Measurements from ENCODE around the gene AXL. TPM values are rescaled to one million over a fixed set of nuclear protein-coding genes. Genes with fewer than 3 reads are reported as not detected.

AXL gene
- total and polyA plus RNA-seq, 2 of the 8 experiments (the other 6 are each of a cell fraction or from before 2014, with no cell fraction given): 35.3 to 51.0 TPM

DNA sequence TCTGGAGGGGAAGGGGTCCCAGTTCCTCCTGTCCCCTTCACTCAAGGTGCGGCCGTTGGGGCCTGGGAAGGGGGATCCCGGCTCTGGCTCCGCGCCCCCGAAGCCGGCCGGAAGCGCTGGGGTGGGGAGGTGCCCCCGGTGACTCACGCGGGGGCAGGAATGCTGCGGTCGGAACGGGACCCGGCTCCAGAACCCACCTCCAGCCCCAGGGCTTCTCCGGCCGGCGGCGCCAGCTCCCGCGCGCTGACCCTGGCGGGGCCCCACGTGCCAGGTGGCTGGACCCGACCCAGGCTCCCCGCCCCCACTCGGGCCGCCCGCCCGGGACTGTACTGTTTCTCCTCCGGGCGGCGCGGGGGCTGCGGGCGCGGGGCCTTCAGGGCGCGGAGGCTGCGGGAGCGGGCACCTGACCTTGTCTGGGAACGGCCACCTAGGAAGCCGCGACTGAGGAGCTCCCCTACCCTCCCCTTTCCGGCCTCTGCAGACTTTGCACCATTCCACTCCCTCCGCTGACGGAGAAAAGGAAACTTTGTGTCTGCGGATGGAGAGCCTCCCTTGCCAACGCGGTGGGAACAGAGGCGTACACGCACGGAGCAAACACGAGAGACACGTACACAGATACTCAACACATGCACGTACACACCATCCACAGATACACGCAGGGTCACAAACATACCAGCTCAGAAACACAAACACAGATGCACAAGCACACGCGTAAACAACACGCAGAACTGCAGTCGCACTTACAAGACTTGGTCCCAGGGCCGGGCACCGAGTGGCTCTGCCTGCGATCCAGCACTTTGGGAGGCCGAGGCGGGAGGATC lies 7.2 kb downstream of the AXL start (continued):
- TF ChIP-seq HDAC2 (IDR thresholded peaks at IDR 0.05; ENCODE audit: borderline replicate concordance in 1 of 2, low read depth in 2 of 2, low read length in 2 of 2) (no peak), ASH2L (IDR thresholded peaks at IDR 0.05; ENCODE audit: low read length) (peak; percentile 94), NRF1 (IDR thresholded peaks at IDR 0.05; ENCODE audit: low read depth, low read length) (no peak), NANOG (IDR thresholded peaks at IDR 0.05; ENCODE audit: insufficient read depth, low read depth, low read length, poor library complexity, severe bottlenecking) (no peak), RAD21 (IDR thresholded peaks at IDR 0.05 in 1 of 2, conservative IDR thresholded peaks at IDR 0.05 in 1 of 2; ENCODE audit: low read depth in 2 of 2, low read length in 2 of 2) (no peak), HDAC6 (IDR thresholded peaks at IDR 0.05; ENCODE audit: low read depth, low read length) (no peak), POU5F1 (IDR thresholded peaks at IDR 0.05; ENCODE audit: low read depth, low read length) (no peak), TBP (IDR thresholded peaks at IDR 0.05; ENCODE audit: low read depth, low read length) (no peak; the same call in 1 of the 2 replicates), SIX5 (IDR thresholded peaks at IDR 0.05; ENCODE audit: low read depth, low read length) (no peak), BCL11A (IDR thresholded peaks at IDR 0.05; ENCODE audit: low read depth in 2 of 2, low read length in 2 of 2) (no peak), CREB1 (IDR thresholded peaks at IDR 0.05) (no peak), GABPA (IDR thresholded peaks at IDR 0.05; ENCODE audit: borderline replicate concordance, insufficient read depth, low read length) (0 out of 2 replicates have a peak, but pooled peaks have one; percentile 34), MAFK (IDR thresholded peaks at IDR 0.05; ENCODE audit: low read depth, low read length) (no peak), TCF12 (IDR thresholded peaks at IDR 0.05; ENCODE audit: low read depth, low read length) (peak; percentile 36; the same call in 1 of the 2 replicates), CBX5 (IDR thresholded peaks at IDR 0.05; ENCODE audit: low read depth, low read length) (no peak), SAP30 (IDR thresholded peaks at IDR 0.05; ENCODE audit: insufficient read depth, insufficient replicate concordance, low read length) (no peak), KDM4A (IDR thresholded peaks at IDR 0.05; ENCODE audit: low read depth, low read length, severe bottlenecking) (peak; percentile 53), TEAD4 (IDR thresholded peaks at IDR 0.05; ENCODE audit: low read depth, low read length) (peak; percentile 26; the same call in 1 of the 2 replicates), TAF1 (IDR thresholded peaks at IDR 0.05; ENCODE audit: low read depth, low read length) (peak; percentile 62; the same call in 1 of the 2 replicates)
- TF ChIP-seq, protein P1, sequence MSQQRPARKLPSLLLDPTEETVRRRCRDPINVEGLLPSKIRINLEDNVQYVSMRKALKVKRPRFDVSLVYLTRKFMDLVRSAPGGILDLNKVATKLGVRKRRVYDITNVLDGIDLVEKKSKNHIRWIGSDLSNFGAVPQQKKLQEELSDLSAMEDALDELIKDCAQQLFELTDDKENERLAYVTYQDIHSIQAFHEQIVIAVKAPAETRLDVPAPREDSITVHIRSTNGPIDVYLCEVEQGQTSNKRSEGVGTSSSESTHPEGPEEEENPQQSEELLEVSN (IDR thresholded peaks at IDR 0.05): peak; percentile 78
- TF ChIP-seq, protein P2, sequence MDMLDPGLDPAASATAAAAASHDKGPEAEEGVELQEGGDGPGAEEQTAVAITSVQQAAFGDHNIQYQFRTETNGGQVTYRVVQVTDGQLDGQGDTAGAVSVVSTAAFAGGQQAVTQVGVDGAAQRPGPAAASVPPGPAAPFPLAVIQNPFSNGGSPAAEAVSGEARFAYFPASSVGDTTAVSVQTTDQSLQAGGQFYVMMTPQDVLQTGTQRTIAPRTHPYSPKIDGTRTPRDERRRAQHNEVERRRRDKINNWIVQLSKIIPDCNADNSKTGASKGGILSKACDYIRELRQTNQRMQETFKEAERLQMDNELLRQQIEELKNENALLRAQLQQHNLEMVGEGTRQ (IDR thresholded peaks at IDR 0.05; ENCODE audit: low read length): no peak

Measured in H1 (cell line).